Measurements from ENCODE around the gene AGAP5. TPM values are rescaled to one million over a fixed set of nuclear protein-coding genes. Genes with fewer than 3 reads are reported as not detected.

Gene AGAP5
- total and polyA plus RNA-seq, 2 of the 8 experiments (the other 6 are each of a cell fraction or from before 2014, with no cell fraction given): 5.4 to 6.0 TPM

- TF ChIP-seq CHD7 (IDR thresholded peaks at IDR 0.05; ENCODE audit: insufficient replicate concordance, low read length): peak; percentile 83
- TF ChIP-seq PHF8 (conservative IDR thresholded peaks at IDR 0.05; ENCODE audit: low read depth, low read length): peak; percentile 65; the same call in 1 of the 2 replicates
- TF ChIP-seq GABPA (IDR thresholded peaks at IDR 0.05; ENCODE audit: borderline replicate concordance, insufficient read depth, low read length): no peak
- no peak for TF ChIP-seq E2F6 (IDR thresholded peaks at IDR 0.05)
- no peak for TF ChIP-seq TCF12 (IDR thresholded peaks at IDR 0.05; ENCODE audit: low read depth, low read length)
- TF ChIP-seq ATF2 (IDR thresholded peaks at IDR 0.05; ENCODE audit: low read length): 0 out of 2 replicates have a peak, but pooled peaks have one; percentile 22
Measured at GRCh38 chr10:73625004-73625883, 72.7 kb downstream of the AGAP5 start (continued).
